Parathyroid adenoma (tissue), 2 donors: ENCODE data around the gene TNRC18.
"Not testable (repeated sequence)": the region's sequence is repeated elsewhere in the genome, so short reads cannot be mapped to it uniquely, and the experiment has no call there.

ENCODE experiments used
- H2AFZ ChIP-seq: fragments of 300-600 bp; sonication (generic); one replicate; pipeline ENCODE4 v1.7.0; 2017; ENCODE audit warnings: antibody characterized with exemption, mild to moderate bottlenecking
- H3K27ac ChIP-seq: fragments of 300-600 bp; sonication (generic); one replicate; pipeline ENCODE4 v1.7.0; 2017
- H3K27me3 ChIP-seq: fragments of 300-600 bp; sonication (generic); one replicate; pipeline ENCODE4 v1.7.0; 2017; ENCODE audit warnings: low read length; ENCODE audit not compliant: control insufficient read depth, insufficient read depth
- H3K36me3 ChIP-seq: fragments of 300-600 bp; sonication (generic); one replicate; pipeline ENCODE4 v1.7.0; 2017; ENCODE audit warnings: low read length; ENCODE audit not compliant: control insufficient read depth, insufficient read depth
- H3K4me1 ChIP-seq: fragments of 300-600 bp; sonication (generic); one replicate; pipeline ENCODE4 v1.7.0; 2017; ENCODE audit warnings: control low read depth
- H3K4me2 ChIP-seq: fragments of 300-600 bp; sonication (generic); one replicate; pipeline ENCODE4 v1.7.0; 2017; ENCODE audit warnings: low read length
- H3K4me3 ChIP-seq: fragments of 300-600 bp; sonication (generic); one replicate; pipeline ENCODE4 v1.7.0; 2017; ENCODE audit warnings: low read depth, low read length
- H3K79me2 ChIP-seq: fragments of 300-600 bp; sonication (generic); one replicate; pipeline ENCODE4 v1.7.0; 2017; ENCODE audit warnings: control low read depth
- H3K9ac ChIP-seq: fragments of 300-600 bp; sonication (generic); one replicate; pipeline ENCODE4 v1.7.0; 2017; ENCODE audit warnings: mild to moderate bottlenecking
- H3K9me3 ChIP-seq: fragments of 300-600 bp; sonication (generic); one replicate; pipeline ENCODE4 v1.7.0; 2017; ENCODE audit warnings: low read length; ENCODE audit not compliant: control insufficient read depth
- CTCF ChIP-seq: fragments of 300-600 bp; sonication (generic); IDR thresholded peaks from one replicate; pipeline ENCODE4 v1.7.0; 2017; ENCODE audit warnings: antibody characterized with exemption, mild to moderate bottlenecking
- donor health status: primary hyperparathyroidism.

Gene TNRC18

GRCh38 chr7:5315761-5316160 is 107.9 kb downstream of the TNRC18 start:
- Histone ChIP-seq H3K27me3 (no peaks in the 10 kb centered on the region), H3K9ac (no peak overlapping the region), H3K27ac (no peak overlapping the region), H3K4me2 (no peak overlapping the region), H3K4me1 (no peaks in the 10 kb centered on the region), H3K4me3 (no peak overlapping the region), H2AFZ (no peak overlapping the region), H3K79me2 (no peaks in the 10 kb centered on the region), H3K36me3 (no peaks in the 10 kb centered on the region), H3K9me3 (no peaks in the 10 kb centered on the region)
- no peak for TF ChIP-seq CTCF

DNA sequence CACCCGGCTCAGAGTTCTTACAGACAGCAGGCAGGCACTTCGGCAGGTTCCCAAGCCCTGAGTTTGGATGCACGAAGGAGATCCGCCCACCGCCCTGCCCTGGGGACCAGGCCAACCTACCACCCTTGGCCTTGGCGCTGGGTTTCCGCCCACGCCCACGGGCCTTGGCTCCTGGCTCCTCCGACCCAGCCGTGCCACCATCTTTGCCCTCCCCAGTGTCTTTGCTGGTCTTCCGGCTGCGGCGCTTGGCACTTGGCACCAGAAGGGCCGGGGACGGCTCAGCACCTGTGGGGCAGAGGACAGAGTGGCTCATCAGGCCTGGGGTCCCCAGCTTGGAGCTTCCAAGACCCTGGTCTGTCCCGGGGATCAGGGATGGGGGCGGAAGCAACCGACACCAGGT is 108.8 kb downstream of the TNRC18 start:
- H3K9ac ChIP-seq, result no peak overlapping the region
- TF ChIP-seq CTCF, result no peak
- no peak overlapping the region for H3K27ac ChIP-seq
- H2AFZ ChIP-seq, result no peak overlapping the region
- H3K9me3 ChIP-seq, result no peaks in the 10 kb centered on the region
- no peaks in the 10 kb centered on the region for H3K27me3 ChIP-seq
- no peak overlapping the region for H3K4me3 ChIP-seq
- H3K4me2 ChIP-seq, result no peak overlapping the region
- H3K4me1 ChIP-seq, result no peaks in the 10 kb centered on the region
- H3K79me2 ChIP-seq, result no peaks in the 10 kb centered on the region
- H3K36me3 ChIP-seq, result no peaks in the 10 kb centered on the region

DNA sequence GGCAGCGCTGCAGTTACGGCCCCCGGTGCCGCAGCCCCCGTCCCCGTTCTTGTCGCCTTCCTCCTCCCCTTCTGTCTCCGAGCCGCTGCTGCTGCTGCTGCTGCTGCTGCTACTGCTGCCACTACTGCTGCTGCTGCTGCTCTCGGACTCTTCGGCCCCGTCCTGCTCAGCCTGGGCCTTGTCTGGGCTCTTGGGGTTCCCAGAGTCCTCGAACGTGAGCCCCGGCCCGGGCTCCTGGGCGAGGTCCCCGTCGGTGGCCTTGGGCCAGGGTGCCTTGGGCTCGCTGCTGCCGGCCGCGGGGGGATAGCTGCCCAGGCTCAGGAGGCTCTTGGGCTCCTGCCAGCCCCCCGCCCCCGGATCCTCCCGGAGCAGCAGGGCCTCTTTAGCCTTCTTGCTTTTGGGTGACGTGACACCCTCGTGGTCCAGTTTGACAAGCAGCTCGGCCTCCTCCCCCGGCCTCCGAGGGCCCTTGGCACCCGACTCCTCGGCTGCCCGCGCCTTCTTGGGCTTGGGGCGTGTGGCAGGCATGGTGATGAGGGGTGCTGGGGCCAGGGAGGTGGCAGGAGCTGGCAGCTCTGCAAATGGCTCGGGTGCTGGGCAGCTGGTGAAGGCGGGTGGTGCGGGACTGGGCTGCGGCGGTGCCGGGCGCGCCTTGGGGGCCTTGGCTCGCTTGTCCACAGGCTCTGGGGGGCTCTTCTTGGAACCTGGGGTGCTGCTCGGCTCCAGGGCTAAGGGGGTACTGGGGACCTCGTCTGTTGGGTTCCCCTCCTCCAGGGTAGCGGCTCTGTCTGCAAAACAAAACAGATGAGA is 110.4 kb downstream of the TNRC18 start:
- not testable (repeated sequence) for H3K79me2 ChIP-seq, H3K27me3 ChIP-seq, H2AFZ ChIP-seq, H3K4me1 ChIP-seq, H3K4me2 ChIP-seq, H3K9me3 ChIP-seq, H3K36me3 ChIP-seq, H3K27ac ChIP-seq, H3K4me3 ChIP-seq, H3K9ac ChIP-seq

- not testable (repeated sequence) for H3K27ac ChIP-seq, H3K4me1 ChIP-seq, H3K9me3 ChIP-seq, H3K4me2 ChIP-seq, H3K9ac ChIP-seq, H3K27me3 ChIP-seq, H3K36me3 ChIP-seq, H3K79me2 ChIP-seq, H2AFZ ChIP-seq, H3K4me3 ChIP-seq
These were observed 111.2 kb downstream of the TNRC18 start for GRCh38 chr7:5312276-5313070.

DNA sequence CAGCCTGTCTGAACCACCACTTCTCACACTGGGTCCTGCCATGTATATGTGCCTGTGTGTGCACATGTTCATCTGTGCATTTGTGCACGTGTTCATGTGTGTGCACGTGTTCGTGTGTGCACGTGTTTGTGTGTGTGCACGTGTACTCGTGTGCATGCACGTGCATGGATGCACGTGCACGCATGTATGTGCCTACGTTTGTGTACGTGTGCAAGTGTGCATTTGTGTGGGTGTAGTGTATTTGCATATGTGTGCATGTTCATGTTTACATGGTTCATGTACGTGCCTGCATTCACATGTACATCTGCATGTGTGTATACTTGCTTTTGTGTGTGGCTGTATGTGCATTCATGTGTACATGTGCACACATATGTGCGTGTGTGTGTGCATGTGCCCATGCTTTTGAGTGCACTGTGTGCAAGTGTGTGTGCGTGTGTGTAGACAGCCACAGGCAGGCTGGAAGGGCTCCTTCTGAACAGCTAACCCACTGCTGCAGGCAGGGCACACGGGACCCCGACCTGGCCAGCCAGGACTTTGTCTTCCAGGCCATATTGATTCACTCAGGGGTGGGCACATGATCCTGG is 112.7 kb downstream of the TNRC18 start:
- Histone ChIP-seq H3K4me2 (no peak overlapping the region), H3K36me3 (no peaks in the 10 kb centered on the region), H3K4me3 (no peak overlapping the region), H3K27me3 (no peaks in the 10 kb centered on the region), H2AFZ (no peak overlapping the region), H3K27ac (no peak overlapping the region), H3K9ac (no peak overlapping the region), H3K4me1 (peaks cover 7% of the 10 kb centered on the region), H3K9me3 (no peaks in the 10 kb centered on the region), H3K79me2 (no peaks in the 10 kb centered on the region)
- TF ChIP-seq CTCF, result no peak
